HG03342 (cell line): ENCODE results near the gene SH2B3.

Source experiments
- ATAC-seq: cut with Tn5 transposase; IDR thresholded peaks from one replicate; pipeline ENCODE4 v1.9.1; 2021; ENCODE audit warnings: mild to moderate bottlenecking, moderate library complexity; ENCODE audit not compliant: unreplicated experiment

Gene SH2B3

DNA sequence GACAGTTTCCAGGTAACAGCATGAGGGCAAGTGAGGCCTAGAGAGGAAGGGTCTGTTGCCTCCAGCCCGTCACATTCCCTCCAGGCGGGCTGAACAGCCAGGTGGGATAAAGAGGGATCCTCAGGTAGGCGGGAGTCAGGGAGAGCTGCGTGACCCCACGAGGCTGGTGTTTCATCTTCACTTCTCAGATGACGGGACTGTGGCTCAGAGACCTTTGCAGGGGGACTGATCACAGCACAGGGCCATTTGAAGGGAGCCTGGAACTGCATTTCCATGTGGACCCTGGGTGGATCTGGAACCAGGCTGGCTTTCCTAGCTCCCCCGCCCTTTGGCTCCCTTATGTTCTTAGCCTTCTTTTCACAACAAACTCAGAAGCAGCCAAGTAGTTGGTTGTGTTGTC is 37.4 kb downstream of the SH2B3 start:
- ATAC-seq = no peak

DNA sequence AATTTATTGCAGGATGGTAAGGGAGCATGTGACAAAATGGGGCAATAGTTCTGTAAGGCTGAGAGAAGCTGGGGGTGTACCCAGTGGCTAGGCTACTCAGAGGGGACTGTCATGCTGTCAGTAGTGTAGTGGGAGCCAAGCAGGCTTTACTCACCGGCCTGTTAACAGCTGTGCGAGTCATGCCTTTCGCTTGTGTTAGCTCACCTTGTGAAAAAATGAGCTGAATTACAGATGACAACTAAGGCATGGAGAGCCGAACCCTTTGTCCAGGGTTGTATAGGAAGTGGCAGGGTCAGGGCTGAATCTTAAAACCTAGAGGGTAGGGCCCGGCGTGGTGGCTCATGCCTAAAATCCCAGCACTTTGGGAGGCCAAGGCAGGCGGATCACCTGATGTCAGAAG is 37.9 kb downstream of the SH2B3 start:
- ATAC-seq = no peak

DNA sequence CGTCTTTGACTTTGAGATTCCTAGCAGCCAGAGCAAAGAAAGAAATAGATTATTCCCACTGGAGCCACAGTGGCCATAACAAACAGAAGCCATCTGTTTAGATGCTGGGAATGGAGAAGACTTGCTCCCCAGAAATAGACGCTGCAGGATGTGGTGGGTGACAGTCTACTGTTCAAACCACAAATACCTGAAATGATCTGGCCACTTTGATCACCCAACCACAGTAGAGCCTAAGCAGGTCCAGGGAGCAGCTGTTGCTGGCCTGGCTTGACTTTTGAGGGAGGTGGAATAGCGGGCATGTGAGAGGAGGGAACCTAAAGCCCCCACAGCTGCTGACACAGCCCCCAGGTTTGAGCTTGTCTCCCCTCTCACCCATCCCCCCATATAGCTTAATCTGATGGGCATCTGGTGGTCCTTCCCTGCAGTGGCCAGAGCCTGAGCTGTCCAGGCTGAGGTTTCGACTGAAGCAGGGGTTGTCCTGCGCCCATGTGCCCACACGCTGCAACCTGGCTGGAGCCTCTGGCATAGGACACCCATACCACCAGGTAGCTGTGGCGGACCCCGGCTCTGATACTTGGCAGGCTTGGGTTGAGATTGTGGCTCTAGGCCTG is 38.7 kb downstream of the SH2B3 start:
- peak; percentile 26 for ATAC-seq

DNA sequence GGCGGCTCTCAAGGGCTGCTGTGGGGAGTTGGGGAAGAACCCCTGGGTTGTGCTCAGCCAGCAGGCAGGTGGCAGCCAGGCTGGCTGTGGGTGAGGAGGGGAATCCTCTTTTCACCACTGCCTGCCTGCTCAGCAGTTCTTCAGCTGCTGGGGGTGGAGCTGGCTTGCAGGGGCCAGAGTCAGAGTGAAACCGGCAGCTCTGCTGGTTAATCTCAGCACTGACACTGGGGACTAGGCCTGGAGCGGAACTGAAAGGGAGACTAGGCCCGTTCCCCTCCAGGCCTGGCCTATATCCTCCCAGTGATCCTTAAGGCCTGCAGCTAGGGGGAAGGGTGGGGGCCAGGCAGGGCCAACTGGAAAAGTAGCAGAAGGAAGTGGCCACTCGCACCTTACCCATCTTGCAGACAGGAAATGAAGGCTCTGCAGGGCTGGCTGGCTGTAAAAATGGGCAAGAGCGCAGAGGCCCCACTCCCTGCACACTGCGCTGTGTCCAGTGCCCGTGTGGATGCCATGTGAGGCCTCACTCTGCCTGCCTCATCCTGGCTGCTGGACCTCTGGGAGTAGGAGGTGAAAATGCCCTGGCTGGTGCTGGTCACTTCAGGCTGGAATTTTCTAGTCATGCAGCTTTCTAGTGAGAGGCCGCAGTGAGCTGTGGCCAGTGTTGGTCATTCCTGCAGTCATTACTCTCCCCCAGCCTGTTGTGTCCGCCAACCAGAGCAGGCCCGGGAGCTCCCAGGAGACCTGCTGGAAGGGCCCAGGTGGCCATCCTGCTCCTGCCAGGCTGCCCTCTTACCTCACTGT is 39.4 kb downstream of the SH2B3 start:
- ATAC-seq = peak; percentile 85

DNA sequence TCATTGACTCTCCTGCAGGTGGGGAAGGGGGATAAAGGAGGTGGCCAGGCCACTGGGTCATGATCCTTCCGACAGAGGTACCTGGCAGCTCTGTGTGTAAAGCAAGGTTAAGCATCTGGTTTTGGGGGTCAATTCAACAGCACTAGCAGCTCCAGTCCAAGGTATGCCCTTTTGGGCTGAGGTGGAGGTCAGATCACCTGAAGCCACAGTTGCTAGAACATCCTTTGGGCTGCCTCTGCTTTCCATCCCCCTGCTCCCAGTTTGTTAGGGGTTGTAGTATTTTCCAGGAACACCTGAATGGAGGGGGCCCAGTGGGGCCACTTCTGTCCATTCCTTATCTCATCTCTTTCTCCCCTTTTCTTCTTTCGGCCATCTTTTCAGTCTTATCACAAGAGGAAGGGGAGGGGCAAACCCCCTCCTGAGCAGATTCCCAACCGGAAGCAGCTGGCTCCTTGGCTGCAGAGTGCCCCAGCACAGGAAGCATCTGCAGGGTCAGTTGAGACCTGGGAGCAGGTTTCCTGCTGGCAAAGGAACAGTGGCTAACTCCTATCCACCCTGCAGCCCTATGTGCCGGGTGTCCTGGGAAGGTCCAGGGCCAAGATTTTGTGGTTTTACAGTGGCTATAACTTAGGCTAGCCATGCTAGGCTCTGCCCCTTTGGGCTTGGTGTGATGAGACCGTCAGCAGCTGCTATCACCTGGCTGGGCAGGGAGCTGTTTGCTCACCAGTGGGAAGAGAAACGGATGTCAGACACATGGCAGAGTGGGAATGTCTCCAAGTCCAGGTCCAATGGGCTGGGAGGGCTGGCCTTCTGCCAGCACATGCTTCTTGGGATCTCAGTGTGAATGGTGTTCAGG is 40.2 kb downstream of the SH2B3 start:
- no peak for ATAC-seq

DNA sequence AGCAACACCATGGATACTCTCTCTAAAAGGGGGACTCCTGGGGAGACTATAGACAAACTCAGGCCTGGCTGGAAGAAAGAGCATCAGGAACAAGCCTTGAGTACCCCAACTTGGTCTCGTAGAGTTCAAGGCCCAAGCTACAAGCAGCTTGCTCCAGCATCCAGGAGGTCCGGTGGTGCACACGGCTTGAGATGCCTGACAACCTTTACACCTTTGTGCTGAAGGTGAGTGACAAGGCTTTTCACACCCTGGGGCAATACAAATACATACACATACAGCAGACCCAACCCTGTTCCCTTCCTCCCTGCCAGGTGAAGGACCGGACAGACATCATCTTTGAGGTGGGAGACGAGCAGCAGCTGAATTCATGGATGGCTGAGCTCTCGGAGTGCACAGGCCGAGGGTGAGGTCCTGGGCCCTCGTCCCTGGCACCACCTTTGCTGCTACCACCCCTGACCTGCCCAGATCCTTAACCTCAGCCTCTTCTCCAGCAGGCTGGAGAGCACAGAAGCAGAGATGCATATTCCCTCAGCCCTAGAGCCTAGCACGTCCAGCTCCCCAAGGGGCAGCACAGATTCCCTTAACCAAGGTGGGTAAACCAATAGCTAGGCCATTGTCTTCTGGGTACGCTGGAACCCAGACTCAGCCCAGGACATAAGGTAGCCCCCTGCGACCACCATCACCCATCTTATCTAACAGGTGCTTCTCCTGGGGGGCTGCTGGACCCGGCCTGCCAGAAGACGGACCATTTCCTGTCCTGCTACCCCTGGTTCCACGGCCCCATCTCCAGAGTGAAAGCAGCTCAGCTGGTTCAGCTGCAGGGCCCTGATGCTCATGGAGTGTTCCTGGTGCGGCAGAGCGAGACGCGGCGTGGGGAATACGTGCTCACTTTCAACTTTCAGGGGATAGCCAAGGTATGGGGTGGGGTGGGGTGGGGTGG is 41.2 kb downstream of the SH2B3 start:
- ATAC-seq = no peak

DNA sequence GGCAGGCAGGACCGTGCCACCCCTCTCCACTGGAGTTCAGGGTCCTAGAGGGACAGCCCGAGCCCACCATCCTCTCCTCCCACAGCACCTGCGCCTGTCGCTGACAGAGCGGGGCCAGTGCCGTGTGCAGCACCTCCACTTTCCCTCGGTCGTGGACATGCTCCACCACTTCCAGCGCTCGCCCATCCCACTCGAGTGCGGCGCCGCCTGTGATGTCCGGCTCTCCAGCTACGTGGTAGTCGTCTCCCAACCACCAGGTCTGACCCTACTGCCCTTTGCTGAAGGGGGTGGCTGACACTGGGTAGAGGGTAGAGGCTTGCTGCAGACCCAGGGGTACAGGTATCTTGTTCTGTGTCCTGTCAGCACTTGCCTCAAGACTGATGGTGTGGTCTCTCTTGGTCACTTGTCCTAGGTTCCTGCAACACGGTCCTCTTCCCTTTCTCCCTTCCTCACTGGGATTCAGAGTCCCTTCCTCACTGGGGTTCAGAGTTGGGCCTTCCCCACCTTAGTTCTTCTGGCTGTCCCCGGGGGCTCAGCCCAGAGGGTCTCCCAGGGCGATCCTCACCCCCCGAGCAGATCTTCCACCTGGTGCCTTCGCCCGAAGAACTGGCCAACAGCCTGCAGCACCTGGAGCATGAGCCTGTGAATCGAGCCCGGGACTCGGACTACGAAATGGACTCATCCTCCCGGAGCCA is 42.0 kb downstream of the SH2B3 start:
- no peak for ATAC-seq

DNA sequence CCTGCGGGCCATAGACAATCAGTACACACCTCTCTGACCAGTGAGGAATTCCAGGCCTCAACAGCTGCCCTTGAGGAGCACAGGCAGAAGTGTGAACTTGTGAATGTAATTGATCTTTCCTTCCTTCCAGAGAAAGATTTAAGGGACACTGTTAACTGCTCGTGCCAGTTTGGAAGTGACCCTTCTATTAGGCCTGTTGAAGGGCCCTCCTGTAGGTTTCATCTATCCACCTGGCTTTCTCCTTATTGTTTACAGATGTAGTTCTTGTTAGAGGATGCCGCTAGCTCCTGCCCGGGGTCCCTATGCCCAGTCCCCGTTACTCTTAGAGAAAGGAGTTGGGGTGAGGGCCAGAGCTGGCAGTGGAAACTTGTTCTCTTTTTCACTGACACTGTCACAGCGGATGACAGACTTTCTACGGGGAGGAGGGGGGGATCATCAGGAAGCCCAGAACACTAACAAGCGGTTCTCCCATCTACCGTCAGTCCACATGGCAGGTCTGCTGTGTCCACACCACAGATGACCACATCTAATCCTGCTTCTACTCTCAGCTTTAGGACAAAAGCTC is 42.6 kb downstream of the SH2B3 start:
- ATAC-seq = no peak

DNA sequence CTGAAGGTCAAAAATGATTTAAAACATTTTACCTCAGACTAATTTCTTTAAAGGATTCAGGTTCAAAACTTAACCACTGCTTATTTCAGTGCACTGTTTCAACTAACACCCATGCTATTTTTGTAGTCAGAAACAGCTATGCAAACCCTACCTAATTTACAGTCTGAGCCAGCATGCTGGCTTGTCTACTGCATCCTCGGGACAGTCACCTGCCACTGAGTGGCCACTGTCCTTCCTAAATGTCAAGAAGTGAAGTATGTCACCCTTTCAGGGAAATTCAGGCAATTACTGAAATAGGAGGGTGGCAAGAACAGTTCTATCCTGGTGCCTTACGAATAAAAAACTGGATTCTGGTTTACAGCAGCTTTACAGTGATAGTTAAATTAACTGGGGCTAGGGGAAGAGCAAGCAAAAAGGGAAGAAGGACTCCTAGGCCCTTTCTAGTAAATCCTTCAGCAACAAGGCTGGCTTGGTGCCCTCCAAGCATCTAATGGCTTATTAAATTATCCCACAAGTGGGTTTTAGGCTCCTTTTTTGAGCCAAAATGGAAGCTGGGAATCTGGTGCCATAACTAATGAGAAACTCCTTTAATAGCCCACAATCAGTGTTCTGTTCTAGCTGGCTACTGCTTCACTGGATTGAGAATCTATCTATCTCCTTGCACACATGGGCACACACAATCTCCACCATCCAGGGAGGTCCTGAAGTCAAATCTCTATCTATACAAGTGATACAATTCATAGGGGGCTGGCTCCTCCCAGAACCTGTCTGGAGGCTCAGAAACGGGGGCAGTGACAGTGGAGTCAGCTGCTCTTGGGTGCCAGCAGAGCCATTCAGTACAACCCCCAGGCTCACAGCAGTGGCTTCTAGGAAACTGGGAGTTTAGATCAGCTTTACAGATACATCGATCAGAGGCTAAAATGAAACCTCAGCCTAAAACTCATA is 43.4 kb downstream of the SH2B3 start:
- ATAC-seq = no peak

DNA sequence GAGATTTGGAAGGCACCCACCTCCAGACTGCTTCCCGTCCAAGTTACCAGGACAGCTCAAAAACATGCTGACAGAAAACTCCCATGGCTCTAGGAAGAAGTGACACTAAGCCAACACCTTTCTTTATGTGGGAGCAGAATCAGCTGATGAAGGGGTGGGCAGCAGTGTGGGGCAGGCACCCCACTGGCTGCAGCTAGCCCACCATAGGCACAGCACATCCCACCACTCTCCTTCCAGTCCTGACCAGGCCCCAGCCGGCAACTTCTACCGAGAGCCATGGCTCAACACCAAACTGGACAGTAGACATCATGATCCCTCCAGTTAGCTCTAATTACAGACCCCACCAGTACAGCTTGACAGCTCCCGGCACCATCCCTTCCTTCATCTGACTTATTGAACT is 45.0 kb downstream of the SH2B3 start:
- no peak for ATAC-seq

DNA sequence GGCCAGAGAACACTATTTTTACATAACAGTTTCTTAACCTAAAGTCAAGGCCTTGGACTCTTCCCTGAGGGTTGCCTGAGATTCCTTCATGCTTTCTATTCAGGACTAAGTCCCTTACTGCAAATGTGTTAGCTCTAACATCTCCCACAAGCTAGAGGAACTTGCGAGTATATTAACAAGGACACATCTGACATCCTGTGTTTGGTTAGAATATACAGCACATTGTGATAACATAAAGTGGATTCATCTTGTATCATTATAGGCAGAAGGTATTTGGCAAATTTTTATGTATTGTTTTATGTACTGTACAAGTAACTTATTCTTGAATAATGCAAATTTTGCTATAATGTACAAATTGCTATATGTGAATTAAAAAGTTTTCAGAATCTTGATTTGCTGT is 45.5 kb downstream of the SH2B3 start:
- no peak for ATAC-seq

DNA sequence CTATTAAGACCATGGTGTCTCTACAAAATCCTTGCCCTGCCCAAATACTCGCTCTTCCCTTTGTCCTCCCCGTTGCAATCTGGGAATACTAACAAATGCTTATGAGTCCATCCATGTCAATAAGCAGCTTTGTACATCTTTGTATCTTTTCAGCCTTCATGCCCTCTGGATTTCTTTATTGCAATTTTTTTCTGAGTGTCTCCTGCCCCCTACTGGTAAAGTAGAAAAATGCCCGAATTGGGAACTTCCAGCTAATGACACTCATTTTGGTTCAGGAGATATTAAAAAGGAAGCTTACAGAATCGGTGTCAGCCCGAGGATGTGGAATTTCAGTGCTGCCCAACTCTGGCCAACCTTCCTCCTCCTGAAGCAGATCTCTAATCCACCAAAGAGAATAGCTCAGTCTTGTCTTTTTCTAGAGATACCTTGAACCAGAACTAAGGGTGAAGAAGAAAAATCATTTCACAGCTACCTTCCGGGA is 46.0 kb downstream of the SH2B3 start:
- ATAC-seq = no peak

DNA sequence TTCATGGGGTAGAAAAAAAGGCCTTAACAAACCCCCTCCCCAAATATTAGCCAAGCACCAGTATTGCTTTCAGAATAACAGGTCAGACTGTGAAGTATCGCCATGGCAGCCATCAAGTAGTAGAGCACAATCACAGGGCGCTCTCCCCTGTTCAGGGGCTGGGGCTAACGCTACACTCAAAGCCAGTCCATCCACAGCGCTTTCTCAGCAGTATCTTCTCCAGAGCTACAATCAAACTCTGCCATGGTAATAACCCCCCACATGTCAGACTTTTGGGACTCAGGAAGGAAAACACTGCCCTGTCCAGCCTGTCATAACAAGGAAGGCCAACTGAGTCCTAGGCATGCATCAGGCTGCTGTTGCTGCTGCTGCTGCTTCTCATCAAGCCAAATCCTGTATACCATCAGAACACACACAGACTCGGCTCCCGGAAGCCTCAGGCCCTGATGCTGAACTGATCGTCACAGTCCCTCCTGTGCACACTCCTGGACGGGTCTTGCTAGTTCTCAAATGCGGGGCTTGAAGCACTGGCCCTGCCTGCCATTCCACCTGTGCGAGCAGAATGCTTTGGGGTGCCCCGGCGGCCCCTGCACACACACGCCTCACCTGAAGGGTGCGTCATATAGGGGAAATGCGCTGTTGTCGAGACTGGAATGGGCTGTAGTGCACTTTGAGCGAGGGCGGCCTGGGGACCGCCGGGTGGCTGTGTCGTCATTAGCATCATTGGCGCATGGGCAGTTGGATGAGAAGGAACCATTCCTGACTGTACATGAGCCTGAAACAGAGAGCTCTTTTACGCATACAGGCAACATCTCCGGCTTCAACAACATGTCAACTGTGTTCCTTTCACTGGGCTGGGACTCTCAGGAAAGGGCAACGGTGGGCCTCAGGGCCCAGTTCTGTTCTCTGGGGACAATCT is 47.6 kb downstream of the SH2B3 start:
- ATAC-seq = no peak

DNA sequence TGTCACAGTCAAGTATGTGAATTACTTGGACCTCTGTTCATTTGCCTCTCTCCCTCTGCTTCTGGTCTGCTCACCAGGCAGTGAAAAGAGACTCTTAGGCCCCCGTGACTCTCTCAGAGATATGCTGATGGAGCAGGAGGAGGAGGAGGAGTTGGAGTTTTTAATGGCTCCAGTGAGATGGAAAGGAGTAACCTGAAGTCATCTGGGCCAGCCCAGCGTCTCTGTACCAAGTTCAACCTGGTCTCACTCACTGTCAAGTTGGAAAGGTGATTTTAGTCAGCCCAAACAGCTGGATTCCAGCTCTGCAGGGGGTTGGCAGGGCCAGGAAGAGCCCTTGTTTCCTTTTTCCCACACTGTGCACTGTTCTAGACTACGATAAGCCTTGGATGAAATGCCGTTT is 48.6 kb downstream of the SH2B3 start:
- no peak for ATAC-seq

DNA sequence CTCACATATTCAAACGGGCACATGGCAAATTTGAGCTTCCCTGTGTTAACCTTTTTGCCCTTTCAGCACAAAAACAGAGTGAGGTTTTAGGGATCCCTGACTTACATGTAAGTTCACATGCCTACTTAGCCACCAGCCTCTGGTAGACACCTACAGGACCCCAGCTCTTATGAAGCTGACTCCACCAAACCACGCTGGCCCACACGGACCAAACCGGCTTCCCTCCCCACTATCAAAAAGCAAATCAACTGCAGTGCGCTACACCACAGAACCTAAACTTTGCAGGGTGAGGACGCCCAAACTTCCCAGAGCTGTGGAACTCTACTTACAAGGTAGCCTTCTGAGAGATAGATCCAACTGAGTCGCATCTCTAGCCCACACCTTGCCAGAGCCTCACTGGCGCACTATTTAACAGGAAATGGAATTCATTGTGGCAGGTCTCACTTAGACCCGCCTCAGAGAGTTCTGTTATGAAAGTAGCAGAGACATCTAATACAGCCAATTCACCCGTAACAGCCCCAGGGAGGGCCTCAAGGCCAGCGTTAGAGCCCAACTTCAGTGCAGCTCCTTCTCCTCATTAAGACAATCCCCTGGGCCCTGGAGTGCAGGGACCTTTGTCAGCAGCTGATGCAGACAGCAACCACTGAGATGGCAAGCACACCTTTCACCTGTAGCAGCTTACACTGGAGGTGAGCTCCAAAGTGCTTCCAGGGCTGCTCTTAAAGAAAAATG is 49.2 kb downstream of the SH2B3 start:
- ATAC-seq = no peak

DNA sequence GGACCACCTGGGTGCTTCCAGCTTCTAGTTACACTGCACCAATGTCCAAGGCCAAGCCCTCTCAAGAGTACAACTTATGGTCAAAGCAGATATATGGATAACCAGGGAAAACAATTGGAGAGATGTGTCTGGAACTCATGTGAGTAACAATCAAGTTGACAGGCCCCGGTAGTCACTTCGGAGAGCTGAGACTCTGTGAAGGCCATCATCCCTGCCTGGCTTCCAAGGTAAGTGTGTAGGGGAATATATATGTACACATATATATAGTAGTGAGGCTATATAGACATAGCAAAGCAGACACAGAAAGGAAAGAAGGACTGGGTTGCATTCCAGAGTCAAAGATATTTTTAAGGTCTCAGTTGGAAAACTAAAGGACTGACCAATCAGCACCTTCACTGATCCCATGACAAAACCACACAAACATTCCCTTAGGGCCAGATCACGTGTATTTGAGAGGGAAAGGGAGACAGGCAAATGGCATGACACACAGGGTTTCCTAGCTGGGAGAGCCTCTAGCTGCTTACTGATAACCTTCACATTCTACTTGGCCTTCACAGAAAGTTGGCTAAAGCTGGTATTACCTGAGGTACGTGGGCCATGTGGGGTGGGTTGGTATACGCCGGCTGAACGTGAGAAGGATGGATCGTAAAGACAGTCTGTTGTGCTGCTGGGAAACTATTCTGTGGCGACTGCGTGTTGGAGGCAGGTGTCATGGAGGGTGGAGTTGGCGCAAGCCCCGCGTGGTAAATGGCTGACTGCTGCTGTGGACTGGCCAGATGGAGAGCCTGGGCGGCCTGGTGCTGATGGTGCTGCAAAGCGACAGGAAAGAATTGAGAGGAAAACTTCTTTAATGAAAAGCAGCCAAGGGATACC is 50.0 kb downstream of the SH2B3 start:
- ATAC-seq = no peak
